ENCODE measurements around the gene IFT122.

IFT122 gene

GRCh38 chr3:129517516-129517915 is 77.5 kb downstream of the IFT122 start:
- H3K4me3 ChIP-seq (replicated peaks; ENCODE audit: low read depth, low read length): no peak overlapping the region
- DNase-seq (ENCODE audit: low read depth): no peak
- TF ChIP-seq, protein P1, sequence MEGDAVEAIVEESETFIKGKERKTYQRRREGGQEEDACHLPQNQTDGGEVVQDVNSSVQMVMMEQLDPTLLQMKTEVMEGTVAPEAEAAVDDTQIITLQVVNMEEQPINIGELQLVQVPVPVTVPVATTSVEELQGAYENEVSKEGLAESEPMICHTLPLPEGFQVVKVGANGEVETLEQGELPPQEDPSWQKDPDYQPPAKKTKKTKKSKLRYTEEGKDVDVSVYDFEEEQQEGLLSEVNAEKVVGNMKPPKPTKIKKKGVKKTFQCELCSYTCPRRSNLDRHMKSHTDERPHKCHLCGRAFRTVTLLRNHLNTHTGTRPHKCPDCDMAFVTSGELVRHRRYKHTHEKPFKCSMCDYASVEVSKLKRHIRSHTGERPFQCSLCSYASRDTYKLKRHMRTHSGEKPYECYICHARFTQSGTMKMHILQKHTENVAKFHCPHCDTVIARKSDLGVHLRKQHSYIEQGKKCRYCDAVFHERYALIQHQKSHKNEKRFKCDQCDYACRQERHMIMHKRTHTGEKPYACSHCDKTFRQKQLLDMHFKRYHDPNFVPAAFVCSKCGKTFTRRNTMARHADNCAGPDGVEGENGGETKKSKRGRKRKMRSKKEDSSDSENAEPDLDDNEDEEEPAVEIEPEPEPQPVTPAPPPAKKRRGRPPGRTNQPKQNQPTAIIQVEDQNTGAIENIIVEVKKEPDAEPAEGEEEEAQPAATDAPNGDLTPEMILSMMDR (IDR thresholded peaks at IDR 0.05; ENCODE audit: low read length, missing control alignments): no peak

GRCh38 chr3:129518038-129518561 is 78.1 kb downstream of the IFT122 start:
- DNase-seq (ENCODE audit: low read depth): no peak
- H3K4me3 ChIP-seq (replicated peaks; ENCODE audit: low read depth, low read length): no peak overlapping the region
- TF ChIP-seq, protein P1 (IDR thresholded peaks at IDR 0.05; ENCODE audit: low read length, missing control alignments): no peak

DNA sequence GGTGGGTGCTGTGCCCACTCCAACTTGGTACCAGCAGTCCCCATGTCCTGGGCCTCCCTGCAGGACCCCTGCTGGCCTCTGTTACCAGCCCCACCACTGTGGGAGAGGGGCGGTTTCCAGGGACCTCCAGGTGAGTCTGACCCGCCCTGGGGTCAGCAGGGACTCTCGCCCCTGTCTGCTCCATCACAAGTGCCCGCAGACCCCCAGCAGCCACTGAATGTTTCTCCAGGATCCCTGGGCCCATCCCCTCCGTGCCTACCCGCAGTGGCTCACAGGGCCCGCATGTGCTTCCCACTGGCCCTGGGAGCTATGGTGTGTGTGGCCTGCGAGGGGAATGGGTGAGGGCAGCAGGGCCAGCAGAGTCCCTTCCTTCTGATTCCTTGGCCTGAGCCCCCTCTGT is 78.6 kb downstream of the IFT122 start:
- TF ChIP-seq, protein P1 (IDR thresholded peaks at IDR 0.05; ENCODE audit: low read length, missing control alignments): no peak
- H3K4me3 ChIP-seq (replicated peaks; ENCODE audit: low read depth, low read length): no peak overlapping the region
- no peak for DNase-seq (ENCODE audit: low read depth)

DNA sequence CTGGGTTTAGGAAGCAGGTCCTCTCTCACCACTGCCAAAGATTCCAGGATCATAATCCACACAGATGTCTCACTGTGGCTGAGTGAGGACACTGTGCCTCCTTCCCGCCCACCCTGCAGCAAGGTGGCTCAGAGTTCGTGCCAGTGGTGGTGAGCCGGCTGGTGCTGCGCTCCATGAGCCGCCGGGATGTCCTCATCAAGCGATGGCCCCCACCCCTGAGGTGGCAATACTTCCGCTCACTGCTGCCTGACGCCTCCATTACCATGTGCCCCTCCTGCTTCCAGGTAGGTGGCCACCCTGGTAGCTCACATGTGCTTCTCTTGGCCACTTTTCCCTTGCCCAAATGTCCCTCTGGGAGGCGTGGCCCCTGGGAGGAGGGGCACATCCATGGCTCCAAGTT is 79.4 kb downstream of the IFT122 start:
- DNase-seq (ENCODE audit: low read depth): no peak
- H3K4me3 ChIP-seq (replicated peaks; ENCODE audit: low read depth, low read length): no peak overlapping the region
- TF ChIP-seq, protein P1 (IDR thresholded peaks at IDR 0.05; ENCODE audit: low read length, missing control alignments): no peak

- TF ChIP-seq, protein P1 (IDR thresholded peaks at IDR 0.05; ENCODE audit: low read length, missing control alignments): no peak
- no peak overlapping the region for H3K4me3 ChIP-seq (replicated peaks; ENCODE audit: low read depth, low read length)
- DNase-seq (ENCODE audit: low read depth): no peak
Measured at GRCh38 chr3:129519896-129520715, 80.1 kb downstream of the IFT122 start.

DNA sequence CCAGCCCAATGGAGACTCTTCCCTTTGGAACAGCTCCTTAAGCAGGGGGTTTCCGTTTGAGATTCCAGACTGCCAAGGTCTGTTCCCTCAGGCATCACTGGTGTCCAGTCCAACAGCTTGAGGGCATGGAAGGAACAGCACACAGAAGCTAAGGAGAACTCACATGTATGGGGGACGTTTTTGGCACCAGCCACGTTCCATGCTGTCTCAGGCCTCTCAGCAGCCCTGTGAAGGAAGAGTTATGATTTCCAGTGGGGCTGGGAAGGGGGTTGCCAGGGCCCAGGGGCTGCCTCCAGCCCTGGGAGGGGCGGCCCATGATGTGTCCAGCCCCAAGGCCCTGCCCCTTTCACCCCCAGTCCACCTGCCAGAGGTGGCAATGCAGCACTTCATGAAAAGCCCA is 80.9 kb downstream of the IFT122 start:
- no peak overlapping the region for H3K4me3 ChIP-seq (replicated peaks; ENCODE audit: low read depth, low read length)
- no peak for DNase-seq (ENCODE audit: low read depth)
- TF ChIP-seq, protein P1 (IDR thresholded peaks at IDR 0.05; ENCODE audit: low read length, missing control alignments): no peak

DNA sequence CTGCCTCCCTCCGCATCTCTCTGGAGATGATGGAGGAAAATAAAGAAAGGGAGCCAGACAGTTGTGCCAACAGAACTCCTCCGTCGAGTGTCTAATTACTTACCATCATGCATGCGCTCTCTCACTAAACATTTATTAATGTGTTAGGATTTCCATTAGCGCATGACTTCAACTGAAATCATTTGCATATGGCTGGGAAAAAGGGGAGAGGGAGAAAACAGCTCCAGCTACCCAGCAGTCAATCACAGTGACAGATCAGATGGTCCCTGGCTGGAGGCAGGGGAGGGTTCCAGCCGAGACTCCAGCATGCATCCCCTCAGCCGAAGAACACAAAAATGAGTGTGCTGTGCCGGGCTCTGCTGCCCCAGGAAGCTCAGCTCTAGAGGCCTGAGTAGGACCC is 81.6 kb downstream of the IFT122 start:
- DNase-seq (ENCODE audit: low read depth): no peak
- TF ChIP-seq, protein P1 (IDR thresholded peaks at IDR 0.05; ENCODE audit: low read length, missing control alignments): no peak
- no peak overlapping the region for H3K4me3 ChIP-seq (replicated peaks; ENCODE audit: low read depth, low read length)

Measured in fibroblast of pulmonary artery (primary cell).